HG02623 (cell line): ENCODE data around the gene OSTN.
A peak's percentile ranks its signal among the peaks of the same experiment; 100 is the strongest.

Experiments used
- ATAC-seq: cut with Tn5 transposase; IDR thresholded peaks from one replicate; pipeline ENCODE4 v1.9.1; 2021; ENCODE audit warnings: moderate library complexity; ENCODE audit not compliant: unreplicated experiment

OSTN gene

GRCh38 chr3:191234216-191234615, 35.2 kb downstream of the OSTN start:
- no peak for ATAC-seq

- peak; percentile 99 for ATAC-seq
Observed at GRCh38 chr3:191235331-191236314, 36.6 kb downstream of the OSTN start.

GRCh38 chr3:191236646-191237045, 37.6 kb downstream of the OSTN start:
- ATAC-seq = no peak

GRCh38 chr3:191237047-191237882, 38.2 kb downstream of the OSTN start:
- ATAC-seq = no peak

- ATAC-seq = no peak
Observed at GRCh38 chr3:191238321-191238817, 39.3 kb downstream of the OSTN start.

- no peak for ATAC-seq
Observed at GRCh38 chr3:191239407-191240031, 40.5 kb downstream of the OSTN start.

GRCh38 chr3:191240486-191240885, 41.4 kb downstream of the OSTN start:
- no peak for ATAC-seq

GRCh38 chr3:191244242-191244867, 45.3 kb downstream of the OSTN start:
- ATAC-seq = peak; percentile 33

- peak; percentile 71 for ATAC-seq
Observed at GRCh38 chr3:191246034-191246433, 47.0 kb downstream of the OSTN start.

- ATAC-seq = no peak
Observed at GRCh38 chr3:191246630-191247029, 47.6 kb downstream of the OSTN start.

- ATAC-seq = no peak
Observed at GRCh38 chr3:191253089-191253799, 54.2 kb downstream of the OSTN start.

- no peak for ATAC-seq
Observed at GRCh38 chr3:191254098-191254873, 55.2 kb downstream of the OSTN start.

- ATAC-seq = no peak
Observed at GRCh38 chr3:191255156-191255555, 56.1 kb downstream of the OSTN start.

GRCh38 chr3:191256405-191256804, 57.4 kb downstream of the OSTN start:
- ATAC-seq = no peak

GRCh38 chr3:191257286-191257685, 58.2 kb downstream of the OSTN start:
- ATAC-seq = no peak

GRCh38 chr3:191259486-191259885, 60.4 kb downstream of the OSTN start:
- ATAC-seq = no peak

- no peak for ATAC-seq
Observed at GRCh38 chr3:191260431-191261303, 61.6 kb downstream of the OSTN start.

GRCh38 chr3:191261304-191261638, 62.2 kb downstream of the OSTN start:
- no peak for ATAC-seq
